HG03175 (cell line): Measurements from ENCODE around the gene SMIM38.

Experiments used
- ATAC-seq: cut with Tn5 transposase; IDR thresholded peaks from one replicate; pipeline ENCODE4 v1.9.1; 2021; ENCODE audit warnings: mild to moderate bottlenecking, moderate library complexity; ENCODE audit not compliant: unreplicated experiment

SMIM38 gene

GRCh38 chr11:69155302-69156234 lies at the start of gene SMIM38:
Gene SMIM38, plus strand, starts transcription at chr11:69155935. Its CDS starts 1,912 bp downstream, at chr11:69157847.
- no peak for ATAC-seq

- no peak for ATAC-seq
These were observed 49.5 kb upstream of the SMIM38 start for GRCh38 chr11:69106031-69106811.

GRCh38 chr11:69107413-69107812 lies 48.3 kb upstream of the SMIM38 start:
- ATAC-seq = no peak

GRCh38 chr11:69108030-69108429 lies 47.7 kb upstream of the SMIM38 start:
- no peak for ATAC-seq

- ATAC-seq = no peak
These were observed 47.2 kb upstream of the SMIM38 start for GRCh38 chr11:69108559-69108958.

GRCh38 chr11:69109101-69109500 lies 46.6 kb upstream of the SMIM38 start:
- no peak for ATAC-seq

- ATAC-seq = no peak
These were observed 45.3 kb upstream of the SMIM38 start for GRCh38 chr11:69110451-69110850.

- ATAC-seq = no peak
These were observed 43.9 kb upstream of the SMIM38 start for GRCh38 chr11:69111624-69112542.

GRCh38 chr11:69113226-69113625 lies 42.5 kb upstream of the SMIM38 start:
- ATAC-seq = no peak

- ATAC-seq = no peak
These were observed 41.9 kb upstream of the SMIM38 start for GRCh38 chr11:69113646-69114340.

GRCh38 chr11:69114362-69114761 lies 41.4 kb upstream of the SMIM38 start:
- no peak for ATAC-seq

GRCh38 chr11:69114811-69115523 lies 40.8 kb upstream of the SMIM38 start:
- ATAC-seq = no peak

- no peak for ATAC-seq
These were observed 39.9 kb upstream of the SMIM38 start for GRCh38 chr11:69115586-69116560.

- no peak for ATAC-seq
These were observed 39.1 kb upstream of the SMIM38 start for GRCh38 chr11:69116671-69117070.

GRCh38 chr11:69119190-69119589 lies 36.5 kb upstream of the SMIM38 start:
- no peak for ATAC-seq

GRCh38 chr11:69120096-69120875 lies 35.4 kb upstream of the SMIM38 start:
- no peak for ATAC-seq

GRCh38 chr11:69121021-69121420 lies 34.7 kb upstream of the SMIM38 start:
- ATAC-seq = no peak
